Glutamatergic neuron (in vitro differentiated cells): ENCODE measurements around the gene FBXL14. TPM values are rescaled to one million over a fixed set of nuclear protein-coding genes. Genes with fewer than 3 reads are reported as not detected.

ENCODE experiments used
- DNase-seq: peaks from one replicate; pipeline ENCODE4 v3.0.0; 2022
- H3K27ac Mint-ChIP-seq: one replicate; pipeline ENCODE4 v1.8.0; 2020; ENCODE audit warnings: mild to moderate bottlenecking, mixed read lengths, inconsistent platforms; ENCODE audit not compliant: unreplicated experiment
- H3K27me3 Mint-ChIP-seq: one replicate; pipeline ENCODE4 v1.8.0; 2020; ENCODE audit warnings: mild to moderate bottlenecking, moderate library complexity, mixed read lengths, inconsistent platforms; ENCODE audit not compliant: unreplicated experiment
- H3K36me3 Mint-ChIP-seq: one replicate; pipeline ENCODE4 v1.8.0; 2020; ENCODE audit warnings: mild to moderate bottlenecking, mixed read lengths, inconsistent platforms; ENCODE audit not compliant: unreplicated experiment
- H3K4me1 Mint-ChIP-seq: one replicate; pipeline ENCODE4 v1.8.0; 2020; ENCODE audit warnings: mild to moderate bottlenecking, low read depth, mixed read lengths, inconsistent platforms; ENCODE audit not compliant: unreplicated experiment
- H3K4me3 Mint-ChIP-seq: one replicate; pipeline ENCODE4 v1.8.0; 2020; ENCODE audit warnings: mild to moderate bottlenecking, mixed read lengths, inconsistent platforms; ENCODE audit not compliant: unreplicated experiment
- H3K9me3 Mint-ChIP-seq: one replicate; pipeline ENCODE4 v1.8.0; 2020; ENCODE audit warnings: mild to moderate bottlenecking, moderate library complexity, mixed read lengths, inconsistent platforms; ENCODE audit not compliant: unreplicated experiment
- CTCF ChIP-seq: fragments of 200-600 bp; sonication (generic); IDR thresholded peaks from one replicate; pipeline ENCODE4 v1.5.0; 2021; ENCODE audit not compliant: partially characterized antibody, unreplicated experiment
- total RNA-seq: library from RNA; stranded (reverse); fragmentation: NEBNext Ultra II Directional; extraction: Animal tissue kit (Norgen Biotek cat#: 25700); gene quantifications from one replicate; pipeline ENCODE4 v1.2.1, GENCODE V29; 2021; ENCODE audit not compliant: unreplicated experiment

The FBXL14 gene
- total RNA-seq, 1 donor from 2014 or later: 28.8 TPM

GRCh38 chr12:1517007-1517406 is 77.4 kb downstream of the FBXL14 start:
- Mint-ChIP-seq H3K4me3 (no peak overlapping the region), H3K36me3 (no peaks in the 10 kb centered on the region), H3K4me1 (peaks cover 3% of the 10 kb centered on the region), H3K27ac (no peak overlapping the region), H3K9me3 (peaks cover 3% of the 10 kb centered on the region), H3K27me3 (peaks cover 4% of the 10 kb centered on the region)
- DNase-seq: peak; percentile 66
- TF ChIP-seq CTCF: peak; percentile 53

Other genes starting within 250 kb of the FBXL14 start
- gene WNT5B, start 34.6 kb upstream of the FBXL14 start, total RNA-seq: 16.3 TPM
- 43.3 TPM for gene ADIPOR2, start 96.5 kb upstream of the FBXL14 start, total RNA-seq
- 14.6 TPM for gene LRTM2, start 226.0 kb upstream of the FBXL14 start, total RNA-seq